Measurements from ENCODE around the gene OR2T2. TPM values are rescaled to one million over a fixed set of nuclear protein-coding genes. Genes with fewer than 3 reads are reported as not detected.
"Not testable (repeated sequence)": the region's sequence is repeated elsewhere in the genome, so short reads cannot be mapped to it uniquely, and the experiment has no call there.

Gene OR2T2
- total RNA-seq, 1 donor from 2014 or later: not detected

DNA sequence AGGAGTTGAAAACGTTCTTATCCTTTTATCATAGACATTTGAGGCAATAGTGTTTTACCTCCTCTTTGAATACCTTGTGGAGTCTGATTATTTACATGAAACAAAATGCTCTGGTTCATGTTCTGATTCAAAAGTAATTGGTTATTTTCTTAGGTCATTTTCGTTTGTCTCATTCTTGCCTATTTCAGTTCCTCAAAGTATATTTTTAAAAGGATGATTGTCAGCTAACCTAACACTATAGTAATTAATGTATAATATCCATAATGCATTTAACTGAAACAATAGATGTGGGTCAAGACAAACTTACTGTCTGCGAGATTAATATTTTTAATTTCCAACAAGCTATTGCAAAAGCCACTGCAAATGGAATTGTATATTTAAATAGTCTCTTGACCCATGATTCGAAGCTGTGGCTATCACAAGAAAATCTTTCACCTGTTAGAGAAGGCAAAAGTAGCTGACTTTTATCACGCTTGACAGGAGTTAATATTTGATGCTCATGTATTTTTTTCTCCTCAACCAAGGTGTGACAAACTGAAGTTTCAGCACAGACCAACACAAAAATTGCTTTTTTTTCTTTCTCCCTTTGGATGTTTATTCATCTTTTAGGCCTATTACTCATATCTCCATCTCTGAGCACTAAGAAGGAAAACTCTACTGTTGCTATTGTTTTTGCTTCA lies 5.2 kb downstream of the OR2T2 start:
- not testable (repeated sequence) for H3K9me3 ChIP-seq (ENCODE audit: control insufficient read depth in 3 of 3, low read length in 3 of 3); H3K36me3 ChIP-seq (ENCODE audit: control insufficient read depth in 3 of 3, insufficient read depth in 3 of 3, low read length in 3 of 3); H3K27me3 ChIP-seq (ENCODE audit: control insufficient read depth in 3 of 3, insufficient read depth in 3 of 3, low read length in 3 of 3)

DNA sequence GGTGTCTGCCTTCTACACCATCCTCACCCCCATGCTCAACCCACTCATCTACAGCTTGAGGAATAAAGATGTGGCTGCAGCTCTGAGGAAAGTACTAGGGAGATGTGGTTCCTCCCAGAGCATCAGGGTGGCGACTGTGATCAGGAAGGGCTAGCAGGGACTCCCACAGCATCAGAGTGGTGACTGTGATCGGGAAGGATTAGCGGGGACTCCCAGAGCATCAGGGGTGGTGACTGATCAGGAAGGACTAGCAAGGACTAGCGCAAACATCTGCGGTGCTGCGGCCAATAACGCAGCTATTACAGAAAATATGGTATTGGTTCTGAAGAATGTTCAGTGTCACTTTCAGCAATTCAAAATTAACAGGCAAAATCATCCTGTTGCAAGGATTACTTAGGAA lies 8.2 kb downstream of the OR2T2 start:
- not testable (repeated sequence) for H3K27ac ChIP-seq (ENCODE audit: low read depth, low read length); H3K9ac ChIP-seq (ENCODE audit: low read depth in 1 of 3, low read length in 3 of 3); H3K4me3 ChIP-seq (ENCODE audit: low read length in 3 of 3); H3K36me3 ChIP-seq (ENCODE audit: control insufficient read depth in 3 of 3, insufficient read depth in 3 of 3, low read length in 3 of 3); H3K27me3 ChIP-seq (ENCODE audit: control insufficient read depth in 3 of 3, insufficient read depth in 3 of 3, low read length in 3 of 3); H3K9me3 ChIP-seq (ENCODE audit: control insufficient read depth in 3 of 3, low read length in 3 of 3); H3K4me1 ChIP-seq (ENCODE audit: control insufficient read depth in 3 of 3, insufficient read depth in 3 of 3, low read length in 3 of 3)

More for the DNA sequence above, 5.2 kb downstream of the OR2T2 start:
- not testable (repeated sequence) for H3K9ac ChIP-seq (ENCODE audit: low read depth in 1 of 3, low read length in 3 of 3); H3K4me3 ChIP-seq (ENCODE audit: low read length in 3 of 3); H3K27ac ChIP-seq (ENCODE audit: low read depth, low read length); H3K4me1 ChIP-seq (ENCODE audit: control insufficient read depth in 3 of 3, insufficient read depth in 3 of 3, low read length in 3 of 3)

DNA sequence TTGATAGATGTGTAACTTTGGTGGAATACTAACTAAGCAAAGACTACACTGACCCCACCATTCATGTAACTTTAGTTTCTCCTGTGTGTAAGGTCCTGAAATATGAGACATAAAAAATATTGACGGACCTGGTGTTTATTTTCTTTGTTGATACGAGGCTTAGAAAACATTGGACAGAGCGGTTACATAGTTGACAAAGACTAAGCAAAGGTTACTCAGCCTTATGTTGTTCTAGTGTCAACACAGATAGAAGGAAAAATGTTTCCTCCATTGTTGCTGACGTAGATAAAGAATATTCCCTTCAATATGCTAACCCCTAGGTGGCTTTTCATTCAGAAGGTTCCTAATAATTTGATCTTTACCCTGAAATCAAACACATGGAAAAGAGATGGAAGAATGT lies 9.6 kb downstream of the OR2T2 start:
- not testable (repeated sequence) for H3K27ac ChIP-seq (ENCODE audit: low read depth, low read length); H3K4me1 ChIP-seq (ENCODE audit: control insufficient read depth in 3 of 3, insufficient read depth in 3 of 3, low read length in 3 of 3); H3K9me3 ChIP-seq (ENCODE audit: control insufficient read depth in 3 of 3, low read length in 3 of 3); H3K27me3 ChIP-seq (ENCODE audit: control insufficient read depth in 3 of 3, insufficient read depth in 3 of 3, low read length in 3 of 3); H3K36me3 ChIP-seq (ENCODE audit: control insufficient read depth in 3 of 3, insufficient read depth in 3 of 3, low read length in 3 of 3); H3K4me3 ChIP-seq (ENCODE audit: low read length in 3 of 3); H3K9ac ChIP-seq (ENCODE audit: low read depth in 1 of 3, low read length in 3 of 3)

DNA sequence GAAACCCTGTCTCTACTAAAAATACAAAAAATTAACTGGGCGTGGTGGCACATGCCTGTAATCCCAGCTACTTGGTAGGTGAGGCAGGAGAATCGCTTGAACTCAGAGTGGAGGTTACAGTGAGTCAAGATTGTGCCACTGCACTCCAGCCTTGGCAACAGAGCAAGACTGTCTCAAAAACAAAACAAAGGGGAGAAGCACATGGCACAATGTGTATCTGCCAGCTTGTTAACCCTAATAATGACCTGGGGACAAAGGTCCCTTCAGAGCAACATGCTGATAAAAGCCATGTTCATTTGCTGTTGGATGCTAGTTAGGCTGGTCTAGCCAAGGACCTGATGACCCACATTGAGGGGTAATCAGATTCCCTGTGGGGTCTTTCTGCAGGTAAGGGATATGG lies 11.2 kb downstream of the OR2T2 start:
- not testable (repeated sequence) for H3K4me3 ChIP-seq (ENCODE audit: low read length in 3 of 3); H3K4me1 ChIP-seq (ENCODE audit: control insufficient read depth in 3 of 3, insufficient read depth in 3 of 3, low read length in 3 of 3); H3K36me3 ChIP-seq (ENCODE audit: control insufficient read depth in 3 of 3, insufficient read depth in 3 of 3, low read length in 3 of 3); H3K9me3 ChIP-seq (ENCODE audit: control insufficient read depth in 3 of 3, low read length in 3 of 3); H3K27me3 ChIP-seq (ENCODE audit: control insufficient read depth in 3 of 3, insufficient read depth in 3 of 3, low read length in 3 of 3); H3K9ac ChIP-seq (ENCODE audit: low read depth in 1 of 3, low read length in 3 of 3); H3K27ac ChIP-seq (ENCODE audit: low read depth, low read length)

DNA sequence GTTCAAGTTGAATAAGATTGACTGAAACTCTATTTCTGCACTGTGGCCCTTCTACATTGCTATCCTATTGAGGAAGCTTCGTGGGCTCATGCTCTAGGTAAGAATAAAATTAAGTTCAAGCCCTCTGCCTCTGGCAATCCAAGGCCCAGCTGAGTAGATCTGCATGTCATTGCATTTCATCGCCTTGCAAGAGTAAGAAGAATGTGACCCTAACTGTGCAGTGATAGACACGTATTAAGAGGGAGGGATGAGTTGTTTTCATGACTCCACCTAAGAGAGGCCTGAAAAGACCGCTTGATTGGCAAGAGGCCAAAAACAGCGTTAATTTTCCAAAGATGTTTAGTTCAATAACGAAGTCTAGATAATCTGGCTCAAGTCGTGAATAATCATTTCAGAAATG lies 13.7 kb downstream of the OR2T2 start:
- not testable (repeated sequence) for H3K4me3 ChIP-seq (ENCODE audit: low read length in 3 of 3); H3K27me3 ChIP-seq (ENCODE audit: control insufficient read depth in 3 of 3, insufficient read depth in 3 of 3, low read length in 3 of 3); H3K9me3 ChIP-seq (ENCODE audit: control insufficient read depth in 3 of 3, low read length in 3 of 3); H3K4me1 ChIP-seq (ENCODE audit: control insufficient read depth in 3 of 3, insufficient read depth in 3 of 3, low read length in 3 of 3); H3K27ac ChIP-seq (ENCODE audit: low read depth, low read length); H3K9ac ChIP-seq (ENCODE audit: low read depth in 1 of 3, low read length in 3 of 3); H3K36me3 ChIP-seq (ENCODE audit: control insufficient read depth in 3 of 3, insufficient read depth in 3 of 3, low read length in 3 of 3)

DNA sequence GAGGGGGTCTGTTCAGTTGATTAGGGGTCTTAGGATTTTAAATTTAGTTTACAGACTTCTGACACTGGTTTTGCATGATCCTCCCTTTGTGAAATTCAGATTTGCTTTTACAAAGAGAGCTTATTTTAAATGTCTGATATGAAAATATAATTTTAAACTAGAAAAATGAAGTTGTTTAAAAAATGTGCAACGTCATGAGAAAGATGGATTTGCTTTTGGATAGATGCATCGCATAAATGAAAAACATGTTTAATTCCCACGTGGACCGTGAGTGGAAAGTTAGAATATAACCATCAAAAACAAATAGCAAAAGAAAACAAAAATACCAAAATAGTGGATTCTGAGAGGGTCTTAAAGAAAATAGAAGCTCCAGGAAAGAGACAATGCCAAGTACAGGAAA lies 25.7 kb downstream of the OR2T2 start:
- Histone ChIP-seq H3K9me3 (ENCODE audit: control insufficient read depth in 3 of 3, low read length in 3 of 3) (no peaks in the 10 kb centered on the region), H3K27ac (ENCODE audit: low read depth, low read length) (no peak overlapping the region), H3K36me3 (ENCODE audit: control insufficient read depth in 3 of 3, insufficient read depth in 3 of 3, low read length in 3 of 3) (no peaks in the 10 kb centered on the region), H3K9ac (ENCODE audit: low read depth in 1 of 3, low read length in 3 of 3) (no peak overlapping the region), H3K4me1 (ENCODE audit: control insufficient read depth in 3 of 3, insufficient read depth in 3 of 3, low read length in 3 of 3) (no peaks in the 10 kb centered on the region), H3K4me3 (ENCODE audit: low read length in 3 of 3) (no peak overlapping the region), H3K27me3 (ENCODE audit: control insufficient read depth in 3 of 3, insufficient read depth in 3 of 3, low read length in 3 of 3) (no peaks in the 10 kb centered on the region)

DNA sequence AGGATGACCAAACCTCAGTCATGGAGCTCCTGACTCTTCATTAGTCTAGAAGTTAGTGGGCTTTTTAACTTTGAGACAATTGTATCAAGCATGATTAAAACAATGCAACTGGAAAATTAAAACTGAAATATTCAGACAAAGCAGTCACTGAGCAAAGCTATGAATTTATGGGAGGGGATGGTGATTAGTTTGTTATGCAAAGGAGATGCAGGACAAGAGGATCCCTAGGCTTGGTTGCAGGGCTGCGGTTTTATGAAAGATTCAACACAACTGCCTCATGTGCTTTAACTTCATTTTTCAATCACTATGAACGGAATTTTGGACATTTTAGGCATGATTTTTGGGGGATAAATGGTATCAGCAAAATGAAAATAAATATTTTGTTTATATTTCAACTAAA lies 26.7 kb downstream of the OR2T2 start:
- not testable (repeated sequence) for H3K4me3 ChIP-seq (ENCODE audit: low read length in 3 of 3); H3K9ac ChIP-seq (ENCODE audit: low read depth in 1 of 3, low read length in 3 of 3); H3K36me3 ChIP-seq (ENCODE audit: control insufficient read depth in 3 of 3, insufficient read depth in 3 of 3, low read length in 3 of 3); H3K4me1 ChIP-seq (ENCODE audit: control insufficient read depth in 3 of 3, insufficient read depth in 3 of 3, low read length in 3 of 3); H3K27me3 ChIP-seq (ENCODE audit: control insufficient read depth in 3 of 3, insufficient read depth in 3 of 3, low read length in 3 of 3); H3K9me3 ChIP-seq (ENCODE audit: control insufficient read depth in 3 of 3, low read length in 3 of 3); H3K27ac ChIP-seq (ENCODE audit: low read depth, low read length)

DNA sequence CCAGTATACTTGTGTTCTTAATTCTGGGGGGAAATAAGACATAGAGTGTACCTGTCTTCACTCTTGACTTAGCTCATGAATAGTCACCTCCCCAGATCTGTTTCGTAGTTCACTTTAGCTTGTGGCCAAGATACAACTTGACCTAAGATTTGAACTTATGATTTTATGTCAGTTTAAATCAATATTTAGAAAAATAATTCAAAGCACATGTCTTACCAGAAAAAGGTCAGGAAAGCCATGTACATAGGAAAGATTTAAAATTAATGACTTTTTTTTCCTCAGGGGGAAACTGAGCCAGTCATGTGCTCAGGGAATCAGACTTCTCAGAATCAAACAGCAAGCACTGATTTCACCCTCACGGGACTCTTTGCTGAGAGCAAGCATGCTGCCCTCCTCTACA lies 27.6 kb downstream of the OR2T2 start, which contains the start of gene OR2T3:
Gene OR2T3 (plus strand): TSS at position 301 of the 400 bp plus-strand sequence. CDS start 0 bp downstream, at position 301.
- not testable (repeated sequence) for H3K27me3 ChIP-seq (ENCODE audit: control insufficient read depth in 3 of 3, insufficient read depth in 3 of 3, low read length in 3 of 3); H3K36me3 ChIP-seq (ENCODE audit: control insufficient read depth in 3 of 3, insufficient read depth in 3 of 3, low read length in 3 of 3); H3K9ac ChIP-seq (ENCODE audit: low read depth in 1 of 3, low read length in 3 of 3); H3K4me1 ChIP-seq (ENCODE audit: control insufficient read depth in 3 of 3, insufficient read depth in 3 of 3, low read length in 3 of 3); H3K4me3 ChIP-seq (ENCODE audit: low read length in 3 of 3); H3K27ac ChIP-seq (ENCODE audit: low read depth, low read length); H3K9me3 ChIP-seq (ENCODE audit: control insufficient read depth in 3 of 3, low read length in 3 of 3)

DNA sequence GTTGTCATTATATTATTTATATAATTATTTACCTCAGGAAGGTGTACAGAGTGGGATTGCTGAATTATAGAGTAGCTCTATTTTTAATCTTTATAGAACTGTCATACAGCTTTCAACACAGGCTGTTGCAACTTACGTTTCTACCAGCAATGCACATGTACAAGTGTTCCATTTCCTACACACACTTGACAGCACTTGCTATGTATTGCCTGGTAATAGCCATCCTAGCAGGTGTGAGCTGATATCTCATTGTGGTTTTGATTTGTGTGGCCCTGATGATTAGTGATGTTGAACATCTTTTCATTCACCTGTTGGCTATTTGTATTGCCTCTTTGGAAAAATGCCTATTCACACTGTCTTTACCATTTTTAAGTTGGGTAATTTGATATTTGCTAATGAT lies 30.2 kb downstream of the OR2T2 start:
- not testable (repeated sequence) for H3K4me1 ChIP-seq (ENCODE audit: control insufficient read depth in 3 of 3, insufficient read depth in 3 of 3, low read length in 3 of 3); H3K27me3 ChIP-seq (ENCODE audit: control insufficient read depth in 3 of 3, insufficient read depth in 3 of 3, low read length in 3 of 3); H3K4me3 ChIP-seq (ENCODE audit: low read length in 3 of 3); H3K27ac ChIP-seq (ENCODE audit: low read depth, low read length); H3K36me3 ChIP-seq (ENCODE audit: control insufficient read depth in 3 of 3, insufficient read depth in 3 of 3, low read length in 3 of 3); H3K9me3 ChIP-seq (ENCODE audit: control insufficient read depth in 3 of 3, low read length in 3 of 3); H3K9ac ChIP-seq (ENCODE audit: low read depth in 1 of 3, low read length in 3 of 3)

DNA sequence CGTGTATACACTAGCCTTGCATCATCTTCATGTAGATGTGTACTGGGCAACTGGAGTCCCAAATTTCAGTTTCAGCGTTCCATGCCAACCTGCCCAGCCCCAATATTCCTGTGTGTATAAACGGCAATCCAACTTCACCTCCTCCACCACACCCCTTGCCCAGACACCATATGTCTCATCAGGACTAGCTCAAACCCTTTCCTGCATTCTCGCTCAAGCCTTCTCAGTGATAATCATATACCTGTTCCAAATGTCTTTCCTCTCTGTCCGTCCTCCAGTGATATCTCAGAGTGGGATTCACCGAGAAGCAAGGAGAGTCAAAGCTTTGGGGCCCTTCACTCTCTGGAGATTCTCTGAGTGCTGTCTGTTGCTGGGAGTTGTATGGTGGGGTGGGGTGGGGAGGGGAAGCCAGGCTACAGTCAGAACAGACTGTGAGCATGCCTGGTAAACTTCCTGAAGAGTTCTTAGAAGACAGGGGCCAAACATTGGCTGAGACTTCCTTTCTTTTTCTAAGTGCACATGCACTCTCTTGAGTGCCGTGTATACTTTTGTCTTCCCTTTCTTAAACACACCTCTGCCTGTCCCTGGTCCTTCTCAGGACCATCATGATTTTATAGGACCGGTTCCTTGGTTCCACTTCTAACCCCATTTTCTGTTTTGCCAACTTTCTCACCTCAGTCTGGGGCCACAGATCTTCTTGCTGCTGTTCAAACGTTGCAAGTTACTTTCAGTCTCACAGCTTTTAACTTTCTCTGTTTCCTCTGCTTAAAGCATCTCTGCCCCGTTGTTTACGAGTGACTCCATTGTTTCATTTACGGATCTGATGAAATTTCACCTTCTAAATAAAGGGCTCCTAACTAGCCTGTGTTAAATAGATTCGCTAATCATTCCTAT lies 36.5 kb downstream of the OR2T2 start:
- H3K36me3 ChIP-seq (ENCODE audit: control insufficient read depth in 3 of 3, insufficient read depth in 3 of 3, low read length in 3 of 3); H3K9ac ChIP-seq (ENCODE audit: low read depth in 1 of 3, low read length in 3 of 3); H3K4me1 ChIP-seq (ENCODE audit: control insufficient read depth in 3 of 3, insufficient read depth in 3 of 3, low read length in 3 of 3); H3K27me3 ChIP-seq (ENCODE audit: control insufficient read depth in 3 of 3, insufficient read depth in 3 of 3, low read length in 3 of 3); H3K4me3 ChIP-seq (ENCODE audit: low read length in 3 of 3); H3K27ac ChIP-seq (ENCODE audit: low read depth, low read length); H3K9me3 ChIP-seq (ENCODE audit: control insufficient read depth in 3 of 3, low read length in 3 of 3): not testable (repeated sequence)
